HG03460 (cell line): ENCODE measurements around the gene ERCC5.

Experiments used
- ATAC-seq: cut with Tn5 transposase; IDR thresholded peaks from one replicate; pipeline ENCODE4 v1.9.1; 2021; ENCODE audit not compliant: unreplicated experiment

ERCC5 gene

GRCh38 chr13:102839462-102839861 is 6.4 kb upstream of the ERCC5 start:
- ATAC-seq = no peak

GRCh38 chr13:102845289-102845629 is 573 bp upstream of the ERCC5 start:
- ATAC-seq = peak; percentile 16

DNA sequence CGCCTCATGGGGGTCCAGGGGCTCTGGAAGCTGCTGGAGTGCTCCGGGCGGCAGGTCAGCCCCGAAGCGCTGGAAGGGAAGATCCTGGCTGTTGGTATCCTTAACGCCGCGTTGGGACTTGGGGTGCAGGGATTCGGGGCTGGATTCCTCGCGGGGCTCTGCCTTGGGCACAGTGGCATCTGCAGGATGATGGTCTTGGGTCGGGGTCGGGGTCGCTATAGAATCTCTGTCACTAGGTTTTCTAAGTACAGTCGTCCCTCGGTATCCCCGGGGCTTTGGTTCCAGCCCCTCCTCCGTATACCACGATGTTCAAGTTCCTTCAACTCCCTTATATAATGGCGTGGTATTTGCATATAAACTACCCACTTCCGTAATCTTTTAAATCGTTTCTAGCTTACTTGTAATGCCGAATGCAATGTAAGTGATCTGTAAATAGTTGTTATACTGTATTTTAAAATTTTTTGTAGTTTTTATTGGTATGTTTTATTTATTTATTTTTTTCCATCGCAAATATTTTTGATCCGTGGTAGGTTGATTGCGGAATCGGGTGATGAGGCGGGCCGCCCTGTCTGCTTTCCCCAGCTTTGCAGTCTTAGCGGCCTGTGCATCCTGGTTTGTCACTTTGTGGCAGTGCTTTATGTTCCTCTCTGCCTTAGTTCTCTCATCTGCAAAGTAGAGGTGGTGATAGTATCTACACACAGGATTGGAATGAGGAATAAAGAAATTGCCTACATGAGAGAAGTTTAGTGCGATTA is 606 bp downstream of the ERCC5 start:
- ATAC-seq = peak; percentile 37

GRCh38 chr13:102847272-102848234 is 1.7 kb downstream of the ERCC5 start:
- ATAC-seq = no peak

DNA sequence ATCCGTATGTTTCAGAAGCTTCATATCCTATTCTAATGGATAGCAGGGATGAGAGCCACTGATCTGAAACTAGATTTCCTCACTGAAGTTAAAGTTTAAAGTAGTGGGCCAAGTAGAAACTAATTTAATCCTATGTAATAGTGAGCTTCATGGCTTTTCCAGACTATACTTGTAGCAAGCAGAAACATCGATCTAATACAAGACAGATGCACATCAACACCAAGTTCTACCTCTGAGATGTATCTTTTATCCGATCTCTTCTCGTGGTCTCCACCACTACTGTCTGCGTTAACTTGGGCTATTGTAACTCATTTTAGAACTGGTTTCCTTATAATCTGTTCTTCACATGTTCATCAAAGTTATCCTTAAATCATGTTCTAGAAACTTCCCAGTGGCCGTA is 3.1 kb downstream of the ERCC5 start:
- no peak for ATAC-seq

DNA sequence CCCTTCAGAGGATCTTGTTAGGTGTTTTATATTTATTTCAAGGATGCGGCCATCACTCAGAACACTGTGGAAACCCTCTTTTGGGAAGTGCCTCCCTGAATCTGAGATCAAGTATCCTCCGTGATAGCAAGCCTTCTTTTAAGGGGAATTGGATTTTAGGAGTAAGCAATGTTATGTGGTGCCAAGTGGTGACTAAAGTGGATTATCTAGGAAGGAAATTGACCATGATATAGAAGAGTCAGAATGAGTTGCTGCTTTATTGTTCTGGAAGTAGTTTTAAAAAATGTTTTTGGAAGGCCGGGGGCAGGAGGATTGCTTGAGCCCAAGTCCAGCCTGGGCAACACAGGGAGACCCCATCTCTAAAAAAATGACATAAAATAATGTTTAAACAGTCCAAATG is 6.7 kb downstream of the ERCC5 start:
- no peak for ATAC-seq

GRCh38 chr13:102854675-102855074 is 8.8 kb downstream of the ERCC5 start:
- peak; percentile 87 for ATAC-seq

- ATAC-seq = no peak
These were observed 10.7 kb downstream of the ERCC5 start for GRCh38 chr13:102856557-102856956.

- no peak for ATAC-seq
These were observed 16.9 kb downstream of the ERCC5 start for GRCh38 chr13:102862624-102863210.

DNA sequence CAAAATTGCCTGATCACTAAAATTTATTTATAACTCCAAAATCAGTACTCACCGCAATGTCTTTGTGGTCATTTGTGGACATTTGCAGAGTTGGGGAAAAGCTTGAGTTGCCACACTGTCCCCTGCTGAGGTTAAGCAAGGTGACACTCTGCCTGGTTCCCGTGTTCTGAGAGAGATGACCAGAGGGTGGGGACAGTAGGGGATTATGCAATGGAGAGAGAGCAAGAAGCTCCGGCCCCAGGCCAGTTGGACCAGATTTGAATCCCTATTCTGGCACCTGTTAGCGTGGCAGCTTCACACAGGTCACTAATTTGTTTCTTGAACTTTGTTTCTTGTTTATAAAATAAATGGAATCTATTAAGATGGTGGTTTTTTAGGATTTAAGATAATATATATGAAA is 17.8 kb downstream of the ERCC5 start:
- no peak for ATAC-seq

DNA sequence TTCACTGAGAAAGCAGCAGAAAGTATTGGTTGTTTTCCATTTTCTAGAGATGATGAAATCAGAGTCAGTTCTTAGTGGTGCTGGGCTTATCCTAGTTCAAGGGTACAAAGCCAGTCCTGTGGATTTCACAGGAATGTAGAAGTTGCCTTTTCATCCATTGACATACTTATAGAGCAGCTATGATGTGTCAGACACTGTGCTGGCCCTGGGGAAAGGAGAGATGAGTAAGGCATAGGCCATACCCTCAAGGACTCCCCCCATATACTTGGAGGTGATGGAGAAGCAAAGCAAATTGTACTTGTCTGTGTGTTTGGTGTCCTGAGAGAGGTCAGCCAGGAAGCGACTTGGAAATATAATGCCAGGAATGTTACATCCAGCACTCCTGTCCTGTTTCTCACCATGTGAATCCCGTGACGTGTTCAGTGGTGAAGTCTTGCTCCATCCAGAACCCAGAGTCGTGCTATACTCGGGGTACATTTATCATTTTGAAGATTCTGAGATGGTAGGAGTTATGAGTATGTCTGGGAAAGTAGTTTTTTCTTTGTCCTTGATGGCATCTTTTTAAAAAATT is 22.6 kb downstream of the ERCC5 start:
- no peak for ATAC-seq

DNA sequence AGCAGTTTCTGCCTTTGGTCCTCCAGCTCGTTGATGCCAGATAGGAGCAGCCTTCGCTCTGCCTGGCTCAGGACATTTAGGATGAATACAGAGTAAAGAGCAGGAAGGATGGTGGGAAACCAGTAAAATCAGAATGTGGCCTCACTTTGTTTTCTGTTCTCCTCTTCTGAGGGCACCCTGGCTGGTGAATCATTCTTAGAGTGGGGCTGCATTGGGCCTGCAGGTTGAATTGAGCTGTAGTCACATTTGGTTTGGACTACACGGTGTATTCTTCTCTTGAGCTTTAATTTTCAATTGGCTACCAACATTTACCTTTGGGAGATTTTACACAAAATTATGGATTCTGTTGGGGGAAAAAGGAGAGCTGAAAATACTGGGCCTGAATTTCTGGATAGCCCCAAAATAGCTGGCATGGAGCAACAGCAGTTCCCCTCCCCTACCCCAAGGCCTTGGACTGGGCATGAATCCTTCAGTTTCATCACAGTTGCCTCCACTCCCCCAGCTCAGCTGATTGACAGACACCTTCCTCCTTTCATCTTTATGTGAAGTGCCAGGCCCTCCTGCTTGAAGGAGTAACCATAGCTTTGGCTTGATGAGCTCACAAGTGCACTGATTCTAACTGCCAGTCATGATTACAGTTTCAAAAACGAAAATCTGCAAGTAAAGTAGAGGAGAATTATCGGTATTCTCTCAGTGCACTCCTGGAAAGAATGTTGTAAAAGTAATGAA is 24.3 kb downstream of the ERCC5 start:
- peak; percentile 21 for ATAC-seq

DNA sequence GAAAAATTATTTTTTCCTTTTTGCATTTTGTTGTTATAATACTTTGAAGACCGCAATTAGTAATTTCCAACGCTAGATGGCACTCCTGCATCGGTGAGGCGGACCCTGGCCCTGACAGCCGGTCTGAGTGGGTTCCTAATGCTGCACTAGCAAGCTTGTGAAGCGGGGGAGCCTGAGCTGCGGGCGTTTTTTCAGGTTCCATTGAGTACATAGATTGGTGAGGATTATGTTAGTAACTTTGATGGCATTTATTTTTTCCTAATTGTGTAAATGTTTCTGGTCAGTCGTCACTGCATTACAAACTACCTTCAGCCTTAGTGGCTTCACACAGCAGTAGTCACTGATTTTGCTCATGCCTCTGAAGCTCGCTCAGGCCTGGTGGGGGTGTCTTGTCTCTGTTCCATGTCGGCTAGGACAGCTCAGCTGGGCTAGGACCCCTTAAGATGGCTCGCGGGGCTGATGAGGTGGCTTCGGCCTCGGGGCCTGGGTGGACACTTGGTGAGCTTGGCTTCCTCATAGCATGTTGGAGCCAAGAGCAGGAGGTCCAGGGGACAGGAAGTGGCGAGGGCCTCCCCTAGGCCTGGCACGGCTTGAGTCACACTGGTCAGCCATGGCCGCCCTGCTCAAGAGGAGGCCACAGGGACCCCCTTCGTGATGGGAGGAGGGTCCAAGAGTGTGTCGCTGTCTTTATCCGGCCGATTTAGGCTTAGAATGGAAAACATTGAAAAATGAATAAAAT is 25.0 kb downstream of the ERCC5 start:
- ATAC-seq = peak; percentile 70

DNA sequence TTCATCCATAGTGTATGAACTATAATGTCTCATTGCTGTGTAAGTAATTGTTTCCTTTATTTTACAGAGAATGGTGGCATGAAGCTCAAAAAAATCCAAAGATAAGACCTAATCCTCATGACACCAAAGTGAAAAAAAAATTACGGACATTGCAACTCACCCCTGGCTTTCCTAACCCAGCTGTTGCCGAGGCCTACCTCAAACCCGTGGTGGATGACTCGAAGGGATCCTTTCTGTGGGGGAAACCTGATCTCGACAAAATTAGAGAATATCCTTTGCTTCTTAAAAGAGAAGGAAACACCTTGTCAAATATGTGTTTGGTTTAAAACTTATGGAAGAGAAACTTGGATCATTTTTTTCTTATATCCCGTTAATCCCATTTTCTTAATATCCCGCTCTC is 26.3 kb downstream of the ERCC5 start:
- no peak for ATAC-seq

- no peak for ATAC-seq
These were observed 26.7 kb downstream of the ERCC5 start for GRCh38 chr13:102872531-102872930.

- no peak for ATAC-seq
These were observed 27.8 kb downstream of the ERCC5 start for GRCh38 chr13:102873653-102874052.

DNA sequence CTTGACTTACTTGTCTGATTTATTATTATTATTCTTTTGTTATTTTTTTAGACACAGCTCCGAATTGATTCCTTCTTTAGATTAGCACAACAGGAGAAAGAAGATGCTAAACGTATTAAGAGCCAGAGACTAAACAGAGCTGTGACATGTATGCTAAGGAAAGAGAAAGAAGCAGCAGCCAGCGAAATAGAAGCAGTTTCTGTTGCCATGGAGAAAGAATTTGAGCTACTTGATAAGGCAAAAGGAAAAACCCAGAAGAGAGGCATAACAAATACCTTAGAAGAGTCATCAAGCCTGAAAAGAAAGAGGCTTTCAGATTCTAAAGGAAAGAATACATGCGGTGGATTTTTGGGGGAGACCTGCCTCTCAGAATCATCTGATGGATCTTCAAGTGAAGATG is 29.4 kb downstream of the ERCC5 start:
- no peak for ATAC-seq

GRCh38 chr13:102877303-102877702 is 31.5 kb downstream of the ERCC5 start:
- no peak for ATAC-seq

GRCh38 chr13:102878481-102878880 is 32.6 kb downstream of the ERCC5 start:
- no peak for ATAC-seq
